Measurements from ENCODE around the gene GALNT3.

GALNT3 gene

GRCh38 chr2:165835363-165835762 lies 41.3 kb upstream of the GALNT3 start:
- DNase-seq, result no peak
- Histone ChIP-seq H3K18ac (ENCODE audit: low read length) (no peak overlapping the region), H3K79me1 (ENCODE audit: low read length) (no peaks in the 10 kb centered on the region), H3K9ac (ENCODE audit: low read length) (no peak overlapping the region), H3K27me3 (ENCODE audit: insufficient read depth, low read length, poor library complexity) (no peaks in the 10 kb centered on the region), H3K4me3 (ENCODE audit: low read length) (no peak overlapping the region), H3K79me2 (ENCODE audit: control insufficient read depth, insufficient read depth, low read length) (no peaks in the 10 kb centered on the region), H3K36me3 (ENCODE audit: control insufficient read depth, insufficient read depth, low read length) (no peaks in the 10 kb centered on the region), H3K56ac (ENCODE audit: low read length) (no peak overlapping the region), H4K8ac (ENCODE audit: low read depth, low read length) (no peak overlapping the region), H2BK120ac (ENCODE audit: low read depth, low read length) (no peak overlapping the region), H3K4ac (ENCODE audit: low read depth, low read length) (no peak overlapping the region), H4K5ac (ENCODE audit: low read length) (no peak overlapping the region), H2AK5ac (ENCODE audit: low read length) (no peak overlapping the region), H3K4me1 (ENCODE audit: control insufficient read depth, low read depth, low read length) (peaks cover 4% of the 10 kb centered on the region), H3K23ac (ENCODE audit: low read length) (no peak overlapping the region), H2BK15ac (replicated peaks; ENCODE audit: low read depth) (no peak overlapping the region), H3K4me2 (ENCODE audit: low read length) (no peak overlapping the region), H2BK5ac (ENCODE audit: low read length) (no peak overlapping the region), H3K27ac (ENCODE audit: low read depth, low read length) (no peak overlapping the region)
- no CpG with 5 or more reads among the region's 2 CpGs for WGBS (ENCODE audit: extremely low coverage, insufficient coverage, low lambda C conversion rate)

- WGBS (ENCODE audit: extremely low coverage, insufficient coverage, low lambda C conversion rate), result no CpG with 5 or more reads among the region's 4 CpGs
- H2AK5ac ChIP-seq (ENCODE audit: low read length), result no peak overlapping the region
- H3K79me1 ChIP-seq (ENCODE audit: low read length), result no peaks in the 10 kb centered on the region
- no peak overlapping the region for H3K27ac ChIP-seq (ENCODE audit: low read depth, low read length)
- H2BK120ac ChIP-seq (ENCODE audit: low read depth, low read length), result no peak overlapping the region
- no peak overlapping the region for H3K23ac ChIP-seq (ENCODE audit: low read length)
- no peak overlapping the region for H3K4ac ChIP-seq (ENCODE audit: low read depth, low read length)
- no peak overlapping the region for H4K8ac ChIP-seq (ENCODE audit: low read depth, low read length)
- no peak overlapping the region for H2BK15ac ChIP-seq (replicated peaks; ENCODE audit: low read depth)
- no peaks in the 10 kb centered on the region for H3K79me2 ChIP-seq (ENCODE audit: control insufficient read depth, insufficient read depth, low read length)
- peak; percentile 56 for DNase-seq
- no peak overlapping the region for H4K5ac ChIP-seq (ENCODE audit: low read length)
- H3K27me3 ChIP-seq (ENCODE audit: insufficient read depth, low read length, poor library complexity), result no peaks in the 10 kb centered on the region
- no peak overlapping the region for H3K9ac ChIP-seq (ENCODE audit: low read length)
- H3K4me1 ChIP-seq (ENCODE audit: control insufficient read depth, low read depth, low read length), result peaks cover 4% of the 10 kb centered on the region
- H3K4me2 ChIP-seq (ENCODE audit: low read length), result no peak overlapping the region
- H2BK5ac ChIP-seq (ENCODE audit: low read length), result no peak overlapping the region
- no peak overlapping the region for H3K18ac ChIP-seq (ENCODE audit: low read length)
- H3K56ac ChIP-seq (ENCODE audit: low read length), result no peak overlapping the region
- H3K36me3 ChIP-seq (ENCODE audit: control insufficient read depth, insufficient read depth, low read length), result no peaks in the 10 kb centered on the region
- H3K4me3 ChIP-seq (ENCODE audit: low read length), result no peak overlapping the region
Measured at GRCh38 chr2:165833156-165833555, 39.1 kb upstream of the GALNT3 start.

- H3K56ac ChIP-seq (ENCODE audit: low read length), result no peak overlapping the region
- H3K9ac ChIP-seq (ENCODE audit: low read length), result no peak overlapping the region
- H3K23ac ChIP-seq (ENCODE audit: low read length), result no peak overlapping the region
- no peaks in the 10 kb centered on the region for H3K79me2 ChIP-seq (ENCODE audit: control insufficient read depth, insufficient read depth, low read length)
- H3K4me2 ChIP-seq (ENCODE audit: low read length), result no peak overlapping the region
- no peak overlapping the region for H2BK120ac ChIP-seq (ENCODE audit: low read depth, low read length)
- no CpG with 5 or more reads among the region's 1 CpG for WGBS (ENCODE audit: extremely low coverage, insufficient coverage, low lambda C conversion rate)
- no peak overlapping the region for H4K5ac ChIP-seq (ENCODE audit: low read length)
- no peak overlapping the region for H3K27ac ChIP-seq (ENCODE audit: low read depth, low read length)
- H2BK15ac ChIP-seq (replicated peaks; ENCODE audit: low read depth), result no peak overlapping the region
- H3K4me3 ChIP-seq (ENCODE audit: low read length), result no peak overlapping the region
- H2BK5ac ChIP-seq (ENCODE audit: low read length), result no peak overlapping the region
- no peaks in the 10 kb centered on the region for H3K27me3 ChIP-seq (ENCODE audit: insufficient read depth, low read length, poor library complexity)
- no peak overlapping the region for H3K4ac ChIP-seq (ENCODE audit: low read depth, low read length)
- no peaks in the 10 kb centered on the region for H3K79me1 ChIP-seq (ENCODE audit: low read length)
- no peak for DNase-seq
- H2AK5ac ChIP-seq (ENCODE audit: low read length), result no peak overlapping the region
- H4K8ac ChIP-seq (ENCODE audit: low read depth, low read length), result no peak overlapping the region
- no peaks in the 10 kb centered on the region for H3K36me3 ChIP-seq (ENCODE audit: control insufficient read depth, insufficient read depth, low read length)
- H3K4me1 ChIP-seq (ENCODE audit: control insufficient read depth, low read depth, low read length), result peaks cover 2% of the 10 kb centered on the region
- no peak overlapping the region for H3K18ac ChIP-seq (ENCODE audit: low read length)
Measured at GRCh38 chr2:165827921-165828276, 33.9 kb upstream of the GALNT3 start.

GRCh38 chr2:165827016-165827920 lies 33.2 kb upstream of the GALNT3 start:
- no peak overlapping the region for H3K4me2 ChIP-seq (ENCODE audit: low read length)
- no peak overlapping the region for H2BK15ac ChIP-seq (replicated peaks; ENCODE audit: low read depth)
- WGBS (ENCODE audit: extremely low coverage, insufficient coverage, low lambda C conversion rate), result no CpG with 5 or more reads among the region's 3 CpGs
- H3K27ac ChIP-seq (ENCODE audit: low read depth, low read length), result no peak overlapping the region
- H3K4me3 ChIP-seq (ENCODE audit: low read length), result no peak overlapping the region
- H3K23ac ChIP-seq (ENCODE audit: low read length), result no peak overlapping the region
- no peak overlapping the region for H2AK5ac ChIP-seq (ENCODE audit: low read length)
- no peaks in the 10 kb centered on the region for H3K79me2 ChIP-seq (ENCODE audit: control insufficient read depth, insufficient read depth, low read length)
- H4K8ac ChIP-seq (ENCODE audit: low read depth, low read length), result no peak overlapping the region
- no peaks in the 10 kb centered on the region for H3K36me3 ChIP-seq (ENCODE audit: control insufficient read depth, insufficient read depth, low read length)
- no peak overlapping the region for H3K18ac ChIP-seq (ENCODE audit: low read length)
- DNase-seq, result no peak
- H2BK120ac ChIP-seq (ENCODE audit: low read depth, low read length), result no peak overlapping the region
- no peak overlapping the region for H4K5ac ChIP-seq (ENCODE audit: low read length)
- no peak overlapping the region for H3K9ac ChIP-seq (ENCODE audit: low read length)
- peaks cover 2% of the 10 kb centered on the region for H3K4me1 ChIP-seq (ENCODE audit: control insufficient read depth, low read depth, low read length)
- no peak overlapping the region for H3K4ac ChIP-seq (ENCODE audit: low read depth, low read length)
- H2BK5ac ChIP-seq (ENCODE audit: low read length), result no peak overlapping the region
- no peaks in the 10 kb centered on the region for H3K79me1 ChIP-seq (ENCODE audit: low read length)
- H3K56ac ChIP-seq (ENCODE audit: low read length), result no peak overlapping the region
- no peaks in the 10 kb centered on the region for H3K27me3 ChIP-seq (ENCODE audit: insufficient read depth, low read length, poor library complexity)

GRCh38 chr2:165825041-165825440 lies 31.0 kb upstream of the GALNT3 start:
- H3K9ac ChIP-seq (ENCODE audit: low read length), result no peak overlapping the region
- no peak overlapping the region for H2BK15ac ChIP-seq (replicated peaks; ENCODE audit: low read depth)
- no peak overlapping the region for H3K4me2 ChIP-seq (ENCODE audit: low read length)
- no peaks in the 10 kb centered on the region for H3K79me2 ChIP-seq (ENCODE audit: control insufficient read depth, insufficient read depth, low read length)
- no peak overlapping the region for H3K4me3 ChIP-seq (ENCODE audit: low read length)
- H2BK120ac ChIP-seq (ENCODE audit: low read depth, low read length), result no peak overlapping the region
- H4K5ac ChIP-seq (ENCODE audit: low read length), result no peak overlapping the region
- peak; percentile 39 for DNase-seq
- H3K27me3 ChIP-seq (ENCODE audit: insufficient read depth, low read length, poor library complexity), result no peaks in the 10 kb centered on the region
- no peak overlapping the region for H3K18ac ChIP-seq (ENCODE audit: low read length)
- H3K23ac ChIP-seq (ENCODE audit: low read length), result no peak overlapping the region
- H3K4ac ChIP-seq (ENCODE audit: low read depth, low read length), result no peak overlapping the region
- no peak overlapping the region for H2AK5ac ChIP-seq (ENCODE audit: low read length)
- H3K27ac ChIP-seq (ENCODE audit: low read depth, low read length), result no peak overlapping the region
- no peak overlapping the region for H3K56ac ChIP-seq (ENCODE audit: low read length)
- no peak overlapping the region for H2BK5ac ChIP-seq (ENCODE audit: low read length)
- peaks cover 2% of the 10 kb centered on the region for H3K4me1 ChIP-seq (ENCODE audit: control insufficient read depth, low read depth, low read length)
- WGBS (ENCODE audit: extremely low coverage, insufficient coverage, low lambda C conversion rate), result no CpG with 5 or more reads among the region's 2 CpGs
- no peaks in the 10 kb centered on the region for H3K36me3 ChIP-seq (ENCODE audit: control insufficient read depth, insufficient read depth, low read length)
- H3K79me1 ChIP-seq (ENCODE audit: low read length), result no peaks in the 10 kb centered on the region
- no peak overlapping the region for H4K8ac ChIP-seq (ENCODE audit: low read depth, low read length)

GRCh38 chr2:165820296-165820695 lies 26.2 kb upstream of the GALNT3 start:
- Histone ChIP-seq H4K5ac (ENCODE audit: low read length) (no peak overlapping the region), H3K79me2 (ENCODE audit: control insufficient read depth, insufficient read depth, low read length) (no peaks in the 10 kb centered on the region), H4K8ac (ENCODE audit: low read depth, low read length) (no peak overlapping the region), H3K56ac (ENCODE audit: low read length) (no peak overlapping the region), H3K4me1 (ENCODE audit: control insufficient read depth, low read depth, low read length) (peaks cover 2% of the 10 kb centered on the region), H2AK5ac (ENCODE audit: low read length) (no peak overlapping the region), H3K23ac (ENCODE audit: low read length) (no peak overlapping the region), H3K79me1 (ENCODE audit: low read length) (no peaks in the 10 kb centered on the region), H2BK15ac (replicated peaks; ENCODE audit: low read depth) (no peak overlapping the region), H3K36me3 (ENCODE audit: control insufficient read depth, insufficient read depth, low read length) (no peaks in the 10 kb centered on the region), H3K9ac (ENCODE audit: low read length) (no peak overlapping the region), H3K27me3 (ENCODE audit: insufficient read depth, low read length, poor library complexity) (no peaks in the 10 kb centered on the region), H3K4ac (ENCODE audit: low read depth, low read length) (no peak overlapping the region), H3K4me2 (ENCODE audit: low read length) (no peak overlapping the region), H2BK120ac (ENCODE audit: low read depth, low read length) (no peak overlapping the region), H3K4me3 (ENCODE audit: low read length) (no peak overlapping the region), H3K27ac (ENCODE audit: low read depth, low read length) (no peak overlapping the region), H3K18ac (ENCODE audit: low read length) (no peak overlapping the region), H2BK5ac (ENCODE audit: low read length) (no peak overlapping the region)
- DNase-seq, result no peak
- no CpG with 5 or more reads among the region's 2 CpGs for WGBS (ENCODE audit: extremely low coverage, insufficient coverage, low lambda C conversion rate)

Measured in mesendoderm (in vitro differentiated cells).